GM19035 (cell line): Measurements from ENCODE around the gene EIF4H.
"Not testable (repeated sequence)": the region's sequence is repeated elsewhere in the genome, so short reads cannot be mapped to it uniquely, and the experiment has no call there.

Experiments
- ATAC-seq: cut with Tn5 transposase; IDR thresholded peaks from one replicate; pipeline ENCODE4 v1.9.1; 2021; ENCODE audit not compliant: unreplicated experiment

EIF4H gene

GRCh38 chr7:74174606-74175082 is 488 bp downstream of the EIF4H start:
- ATAC-seq, result peak; percentile 31

- no peak for ATAC-seq
Measured at GRCh38 chr7:74175340-74175739, 1.2 kb downstream of the EIF4H start.

- no peak for ATAC-seq
Measured at GRCh38 chr7:74176555-74176954, 2.4 kb downstream of the EIF4H start.

- no peak for ATAC-seq
Measured at GRCh38 chr7:74178632-74179031, 4.5 kb downstream of the EIF4H start.

GRCh38 chr7:74179935-74180604 is 5.9 kb downstream of the EIF4H start:
- ATAC-seq, result no peak

GRCh38 chr7:74180866-74181265 is 6.7 kb downstream of the EIF4H start:
- no peak for ATAC-seq

GRCh38 chr7:74181821-74182220 is 7.7 kb downstream of the EIF4H start:
- ATAC-seq, result no peak

GRCh38 chr7:74182453-74183090 is 8.4 kb downstream of the EIF4H start:
- no peak for ATAC-seq

- no peak for ATAC-seq
Measured at GRCh38 chr7:74183142-74183541, 9.0 kb downstream of the EIF4H start.

GRCh38 chr7:74183653-74184450 is 9.7 kb downstream of the EIF4H start:
- no peak for ATAC-seq

- ATAC-seq, result no peak
Measured at GRCh38 chr7:74185016-74185415, 10.9 kb downstream of the EIF4H start.

GRCh38 chr7:74185636-74186035 is 11.5 kb downstream of the EIF4H start:
- no peak for ATAC-seq

GRCh38 chr7:74187915-74188675 is 13.9 kb downstream of the EIF4H start:
- no peak for ATAC-seq

- no peak for ATAC-seq
Measured at GRCh38 chr7:74190259-74190658, 16.1 kb downstream of the EIF4H start.

GRCh38 chr7:74191231-74191630 is 17.1 kb downstream of the EIF4H start:
- ATAC-seq, result no peak

- ATAC-seq, result no peak
Measured at GRCh38 chr7:74193054-74193453, 18.9 kb downstream of the EIF4H start.

GRCh38 chr7:74193913-74194312 is 19.8 kb downstream of the EIF4H start:
- no peak for ATAC-seq

GRCh38 chr7:74194686-74195085 is 20.5 kb downstream of the EIF4H start:
- no peak for ATAC-seq

- ATAC-seq, result not testable (repeated sequence)
Measured at GRCh38 chr7:74195139-74195860, 21.1 kb downstream of the EIF4H start.

- ATAC-seq, result not testable (repeated sequence)
Measured at GRCh38 chr7:74195968-74196654, 22.0 kb downstream of the EIF4H start.
